ENCODE results near the gene TEX28. TPM values are rescaled to one million over a fixed set of nuclear protein-coding genes. Genes with fewer than 3 reads are reported as not detected.
"Not testable (repeated sequence)": the region's sequence is repeated elsewhere in the genome, so short reads cannot be mapped to it uniquely, and the experiment has no call there.

The TEX28 gene
- not detected for polyA plus RNA-seq (ENCODE audit: insufficient read length)

GRCh38 chrX:154294791-154295574 is at the start of gene TEX28:
TEX28 (minus strand) TSS chrX:154295124; CDS start chrX:154292117, 3,007 bp downstream.
- no peak for DNase-seq (ENCODE audit: low read depth)

GRCh38 chrX:154343620-154344019 is 48.7 kb upstream of the TEX28 start:
- not testable (repeated sequence) for DNase-seq (ENCODE audit: low read depth)

GRCh38 chrX:154343063-154343462 is 48.1 kb upstream of the TEX28 start:
- DNase-seq (ENCODE audit: low read depth) = not testable (repeated sequence)

DNA sequence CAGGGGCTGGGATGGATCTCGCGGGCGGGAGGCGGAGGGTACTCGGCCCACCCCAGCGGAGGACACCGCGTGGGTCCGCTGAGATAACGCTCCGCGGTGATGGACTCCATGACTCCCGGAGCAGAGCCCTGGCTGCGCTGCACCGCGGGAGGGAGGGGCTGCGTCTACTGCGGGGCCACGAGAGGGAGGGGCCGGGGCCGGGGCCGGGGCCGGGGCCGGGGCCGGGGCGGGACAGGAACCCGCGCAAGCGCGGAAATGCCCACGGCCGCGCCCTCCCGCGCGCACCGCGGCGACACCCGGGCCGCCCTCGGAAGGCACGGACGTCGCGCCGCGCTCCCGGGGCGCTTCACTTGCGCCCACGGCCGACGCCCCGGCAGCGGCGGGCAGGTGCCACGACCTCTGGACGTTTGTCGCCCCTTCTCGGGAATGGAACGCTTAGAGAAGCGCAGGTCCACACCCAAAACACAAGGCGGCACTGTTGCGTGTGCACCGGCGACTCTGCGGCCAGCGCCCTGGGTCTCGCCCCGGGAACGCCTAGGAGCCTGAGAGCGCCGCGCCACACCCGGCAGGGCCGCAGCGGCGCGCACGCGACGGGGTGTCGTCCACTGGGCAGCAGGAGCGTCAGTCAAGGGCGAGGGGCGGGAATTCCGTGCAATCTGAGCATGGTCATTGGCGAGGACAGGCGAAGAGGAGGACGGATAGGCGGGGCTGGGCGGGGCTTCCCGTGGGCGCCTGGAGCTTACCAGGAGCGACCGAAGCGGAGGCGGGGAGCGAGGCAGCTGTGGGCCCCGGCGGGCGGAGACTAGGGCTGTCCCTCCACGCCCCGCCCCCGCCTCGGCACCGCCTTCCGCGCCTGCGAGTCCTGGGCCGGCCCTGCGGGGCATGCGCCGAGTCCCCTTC is 46.7 kb upstream of the TEX28 start:
- DNase-seq (ENCODE audit: low read depth) = not testable (repeated sequence)

DNA sequence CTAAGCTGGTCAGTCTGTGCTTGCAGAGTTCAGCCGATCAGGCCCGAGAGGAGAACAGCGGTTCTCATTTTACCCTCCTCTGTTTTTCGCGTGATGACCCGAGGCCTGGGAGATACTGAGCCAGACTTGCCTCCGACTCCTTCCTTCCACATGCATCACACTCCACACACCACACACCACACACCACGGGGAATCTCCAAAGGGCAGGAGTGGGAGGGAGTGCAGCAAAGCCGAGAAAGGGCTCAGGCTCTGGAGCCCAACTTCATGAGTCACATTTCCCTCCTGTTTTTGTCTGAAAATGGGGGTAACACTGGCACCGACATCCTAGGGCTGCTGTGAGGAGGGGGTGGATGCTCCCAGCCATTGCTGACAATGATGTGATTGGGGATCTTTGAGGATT is 39.6 kb upstream of the TEX28 start:
- no peak for DNase-seq (ENCODE audit: low read depth)

DNA sequence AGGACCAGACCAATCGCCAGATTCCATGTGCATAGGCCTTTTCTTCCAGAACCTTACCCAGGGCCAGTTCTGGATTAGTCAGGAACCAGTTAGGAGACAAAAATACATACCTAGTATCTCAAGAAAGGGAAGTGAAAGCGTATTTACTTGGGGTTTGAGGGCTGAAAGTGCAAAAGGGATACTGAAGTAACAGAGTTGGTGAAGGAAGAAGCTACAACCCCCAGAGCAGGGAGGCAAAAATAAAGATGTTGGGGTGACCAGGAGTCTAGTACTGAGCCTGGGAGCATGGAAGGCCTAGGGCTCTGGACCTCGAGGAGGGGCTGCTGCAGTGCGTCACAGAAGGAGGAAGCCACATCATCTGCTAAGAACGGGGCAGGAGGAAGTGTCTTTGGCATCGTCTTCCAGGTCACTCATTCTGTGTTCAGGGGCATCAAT is 38.9 kb upstream of the TEX28 start:
- DNase-seq (ENCODE audit: low read depth) = no peak

- DNase-seq (ENCODE audit: low read depth) = no peak
Measured at GRCh38 chrX:154333116-154333515, 38.2 kb upstream of the TEX28 start.

DNA sequence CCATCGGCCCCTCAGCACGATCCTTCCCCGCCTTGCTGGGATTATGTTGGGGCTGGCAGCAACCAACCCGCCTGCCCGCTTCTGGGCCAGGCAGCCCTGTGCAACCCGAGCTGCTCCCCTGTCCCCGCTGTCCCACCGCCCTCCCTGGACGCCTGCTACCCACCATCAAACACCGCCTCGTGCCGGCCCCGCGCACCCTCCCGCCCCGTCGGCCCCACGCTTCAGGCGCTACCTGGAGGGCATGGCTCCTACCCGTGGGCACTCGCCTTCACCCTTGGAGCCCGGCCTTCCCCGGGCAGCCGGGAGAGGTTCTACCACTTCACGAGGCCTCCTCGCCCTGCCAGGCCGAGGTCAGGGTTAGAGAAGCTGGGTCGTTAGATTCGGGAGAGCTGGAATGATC is 37.6 kb upstream of the TEX28 start:
- DNase-seq (ENCODE audit: low read depth) = no peak

- no peak for DNase-seq (ENCODE audit: low read depth)
Measured at GRCh38 chrX:154329294-154329693, 34.4 kb upstream of the TEX28 start.

DNA sequence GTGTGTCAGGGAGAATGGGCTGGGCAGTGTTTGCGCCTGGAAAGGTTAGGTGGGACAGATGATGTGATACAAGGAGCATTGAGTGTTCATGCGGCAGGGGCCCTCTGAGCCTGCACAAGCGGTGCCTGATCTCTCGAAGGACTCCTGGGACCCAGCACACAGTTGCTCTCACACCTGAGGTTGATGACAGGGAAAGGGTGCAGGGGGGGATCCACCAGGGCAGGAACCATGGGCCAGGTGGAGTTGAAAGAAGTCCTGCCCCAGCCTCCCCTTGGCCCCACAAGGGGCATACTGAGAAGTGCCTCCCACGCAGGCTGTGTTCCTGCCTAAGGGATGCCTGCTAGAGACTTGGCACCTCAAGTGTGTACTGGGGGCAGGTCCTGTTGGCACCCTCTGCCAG is 33.7 kb upstream of the TEX28 start:
- DNase-seq (ENCODE audit: low read depth) = no peak

GRCh38 chrX:154327038-154327820 is 32.3 kb upstream of the TEX28 start:
- no peak for DNase-seq (ENCODE audit: low read depth)

- DNase-seq (ENCODE audit: low read depth) = no peak
Measured at GRCh38 chrX:154325541-154325940, 30.6 kb upstream of the TEX28 start.

DNA sequence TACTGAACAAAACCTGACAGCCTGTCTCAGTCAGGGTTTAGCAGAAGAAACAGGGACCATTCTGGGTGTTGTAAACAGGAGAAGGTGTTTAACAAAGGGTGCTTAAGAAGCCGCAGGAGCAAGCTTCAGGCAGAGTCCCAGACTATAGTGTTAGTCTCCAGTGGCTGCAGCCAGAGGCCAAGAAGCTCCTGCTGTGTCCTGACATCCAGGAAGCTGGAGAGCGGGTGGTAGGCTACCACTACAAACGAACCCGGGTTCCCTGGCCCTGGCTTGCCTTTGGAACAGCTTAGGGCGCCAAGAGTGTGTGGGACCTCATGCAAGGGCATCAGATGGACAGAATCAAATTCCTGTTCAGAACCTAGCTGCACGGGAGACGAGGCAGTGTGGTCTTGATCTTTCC is 28.6 kb upstream of the TEX28 start:
- DNase-seq (ENCODE audit: low read depth) = no peak

DNA sequence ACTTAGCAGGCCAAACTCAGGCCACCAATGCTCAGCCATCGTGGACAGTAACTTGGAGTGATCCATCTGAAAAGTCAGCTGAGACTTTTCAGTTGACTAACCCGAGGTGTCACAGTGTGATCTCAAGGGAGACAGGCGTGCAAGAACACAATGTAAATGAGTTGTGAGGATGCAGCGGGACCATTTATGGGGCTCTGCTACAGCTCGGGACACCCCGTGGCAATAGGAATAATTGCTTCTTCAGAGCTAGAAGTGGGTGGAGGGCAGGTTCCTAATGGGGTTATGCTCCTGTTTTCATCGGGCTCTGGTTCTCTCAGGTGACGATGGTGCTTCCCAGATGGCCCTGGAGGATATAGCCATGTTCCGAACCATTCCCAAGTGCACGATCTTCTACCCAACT is 28.0 kb upstream of the TEX28 start:
- no peak for DNase-seq (ENCODE audit: low read depth)

- no peak for DNase-seq (ENCODE audit: low read depth)
Measured at GRCh38 chrX:154321594-154321993, 26.7 kb upstream of the TEX28 start.

- DNase-seq (ENCODE audit: low read depth) = no peak
Measured at GRCh38 chrX:154321152-154321551, 26.2 kb upstream of the TEX28 start.

- no peak for DNase-seq (ENCODE audit: low read depth)
Measured at GRCh38 chrX:154320406-154320805, 25.5 kb upstream of the TEX28 start.

DNA sequence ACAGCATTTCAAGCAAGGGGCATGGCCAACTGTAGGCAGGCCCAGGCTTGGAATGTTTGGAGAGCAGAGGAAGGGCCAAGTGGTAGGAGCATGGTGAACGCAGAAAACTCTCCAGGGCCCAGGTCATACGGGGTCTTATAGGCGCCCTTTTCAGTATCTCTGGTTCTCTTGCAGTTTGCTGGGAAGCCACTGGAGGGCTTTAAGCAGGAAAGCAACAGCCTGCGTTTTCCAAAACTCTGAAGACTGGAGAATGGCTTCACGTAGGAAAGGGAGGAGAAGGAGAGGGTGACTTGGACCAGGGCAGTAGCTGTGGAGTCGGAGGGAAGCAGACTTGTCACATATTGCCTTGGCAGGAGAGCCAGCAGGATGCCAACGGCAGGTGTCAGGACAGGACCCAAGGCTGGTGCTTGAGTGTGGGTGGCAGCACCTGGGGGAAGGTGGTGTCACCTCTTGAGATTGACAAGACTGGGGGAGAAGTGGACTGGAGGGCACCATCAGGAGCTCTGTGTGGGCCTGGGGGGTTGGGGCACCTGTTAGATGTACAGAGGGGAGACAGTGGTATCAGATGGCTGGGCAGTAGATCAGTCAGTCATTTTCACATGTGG is 22.6 kb upstream of the TEX28 start:
- DNase-seq (ENCODE audit: low read depth) = no peak

DNA sequence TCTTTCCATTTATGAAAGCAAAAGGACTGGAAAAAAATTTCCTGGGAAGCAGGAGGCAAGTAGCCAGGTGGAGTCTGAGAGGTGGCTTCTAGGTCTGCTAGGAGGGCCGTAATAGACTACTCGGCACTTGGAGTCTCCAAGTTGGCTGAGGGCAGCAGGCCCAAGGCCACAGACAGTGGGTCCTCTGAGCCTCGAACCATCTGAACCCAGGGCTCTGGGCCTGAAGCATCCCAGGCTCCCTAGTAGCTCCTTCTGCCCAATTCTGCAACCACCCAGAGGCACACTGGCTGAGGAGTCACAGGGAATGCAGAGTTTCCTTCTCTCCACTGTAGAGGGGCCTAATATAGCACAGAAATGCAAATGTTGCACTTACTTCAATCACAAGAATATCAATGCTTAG is 20.5 kb upstream of the TEX28 start:
- DNase-seq (ENCODE audit: low read depth) = no peak

GRCh38 chrX:154313147-154313546 is 18.2 kb upstream of the TEX28 start:
- no peak for DNase-seq (ENCODE audit: low read depth)

DNA sequence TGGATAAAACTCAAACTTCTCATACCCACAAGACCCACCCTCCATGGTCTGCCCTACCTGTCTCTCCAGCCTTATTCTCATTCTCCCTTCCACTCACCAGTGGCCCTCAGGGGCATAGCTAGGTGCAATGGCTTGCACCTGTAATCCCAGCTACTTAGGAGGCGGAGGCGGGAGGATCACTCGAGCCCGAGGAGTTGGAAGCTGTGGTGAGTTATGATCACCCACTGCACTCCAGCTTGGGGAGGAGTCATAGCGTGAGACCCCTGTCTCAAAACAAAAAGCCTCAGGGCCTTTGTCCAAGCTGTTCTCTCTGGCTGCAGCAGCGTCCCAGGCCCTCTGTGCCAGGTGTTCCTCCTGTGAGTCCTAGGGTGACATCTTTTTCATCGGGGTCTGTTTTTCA is 17.2 kb upstream of the TEX28 start:
- no peak for DNase-seq (ENCODE audit: low read depth)

Measured in forelimb muscle (tissue), 1 donor.